HT1080 (cell line): Measurements from ENCODE around the gene FAM180B. TPM values are rescaled to one million over a fixed set of nuclear protein-coding genes. Genes with fewer than 3 reads are reported as not detected.
A peak's percentile ranks its signal among the peaks of the same experiment; 100 is the strongest.
"Not testable (repeated sequence)": the region's sequence is repeated elsewhere in the genome, so short reads cannot be mapped to it uniquely, and the experiment has no call there.

Experiments
- DNase-seq: peaks from one replicate; pipeline ENCODE4 v3.0.0-alpha.2; 2015; ENCODE audit warnings: low read depth
- total RNA-seq: library from RNA; depleted of rRNA; stranded (reverse); fragments of >200 nt; shearing (Covaris generic); gene quantifications from 2 replicates; pipeline ENCODE4 v1.2.3, GENCODE V29; 2014

Gene FAM180B
- total RNA-seq, 1 experiment from 2014 or later, result not detected

DNA sequence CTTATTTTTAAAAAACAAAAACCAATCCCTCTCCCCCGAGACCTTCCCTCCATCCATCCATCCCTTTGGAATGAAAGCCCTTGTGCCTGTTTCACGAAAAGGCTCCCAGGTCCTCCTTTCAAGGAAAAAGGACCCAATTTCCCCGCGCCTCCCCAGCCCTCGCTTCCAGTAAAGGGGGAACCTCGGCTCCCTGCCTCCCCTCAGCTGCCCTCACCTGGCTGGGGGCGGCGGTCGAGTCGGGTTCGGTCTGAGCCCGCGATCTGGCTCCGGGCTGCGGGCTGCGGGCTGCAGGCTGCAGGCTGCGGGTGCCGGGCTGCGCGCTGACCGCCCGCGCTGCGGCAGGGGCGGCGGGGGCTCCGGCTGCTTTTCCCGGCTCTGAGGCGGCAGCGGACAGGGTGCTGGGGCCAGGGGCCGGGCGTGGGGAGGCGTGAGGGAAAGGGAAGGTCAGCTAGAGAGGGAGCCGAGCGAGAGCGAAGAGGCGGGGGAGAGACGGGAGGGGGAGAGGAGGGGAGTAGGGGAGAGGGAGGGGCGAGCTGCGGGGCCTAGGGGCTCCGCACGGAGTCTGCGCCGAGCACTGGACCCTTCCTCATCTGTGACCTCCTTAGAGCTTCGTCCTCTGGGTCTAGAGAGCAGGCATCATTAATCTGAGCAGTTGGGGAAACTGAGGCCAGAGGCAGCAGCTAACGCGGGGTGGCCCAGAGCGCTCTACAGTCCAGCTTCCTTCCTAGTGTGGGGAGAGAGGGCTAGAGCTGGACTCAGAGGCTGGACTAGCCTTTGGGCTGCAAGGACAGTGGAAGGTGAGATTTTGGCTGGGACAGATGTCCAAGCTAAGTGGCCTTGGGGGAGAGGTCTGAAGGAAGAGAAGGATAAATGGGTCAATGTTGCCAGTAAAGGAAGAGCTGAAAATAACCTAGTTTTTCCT lies 7.7 kb downstream of the FAM180B start, which contains the start of gene C1QTNF4:
Gene C1QTNF4 (minus strand): TSS at position 478 of the 922 bp plus-strand sequence. CDS start 3,601 bp downstream, outside the sequence.
- no peak for DNase-seq

- DNase-seq, result no peak
These were observed 8.6 kb downstream of the FAM180B start for GRCh38 chr11:47595029-47595428.

GRCh38 chr11:47595967-47596366 lies 9.5 kb downstream of the FAM180B start:
- DNase-seq, result no peak

GRCh38 chr11:47599902-47600301 lies 13.4 kb downstream of the FAM180B start:
- DNase-seq, result no peak

DNA sequence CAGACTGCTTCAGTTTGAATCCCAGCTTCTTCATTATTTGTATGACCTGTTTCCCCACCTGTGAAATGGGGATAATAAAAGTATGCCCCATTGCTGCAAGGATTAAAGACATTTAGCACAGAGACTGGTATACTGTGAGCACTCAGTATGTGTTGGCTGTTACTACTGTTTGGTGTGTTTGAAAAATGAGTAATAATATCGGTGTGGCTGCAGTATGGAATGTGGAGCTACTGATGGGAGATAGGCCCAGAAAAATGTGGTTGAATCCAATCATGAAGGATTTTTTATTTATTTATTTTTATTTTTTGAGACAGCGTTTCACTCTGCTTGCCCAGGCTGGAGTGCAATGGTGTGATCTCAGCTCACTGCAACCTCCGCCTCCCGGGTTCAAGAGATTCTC lies 16.8 kb downstream of the FAM180B start:
- DNase-seq, result no peak

DNA sequence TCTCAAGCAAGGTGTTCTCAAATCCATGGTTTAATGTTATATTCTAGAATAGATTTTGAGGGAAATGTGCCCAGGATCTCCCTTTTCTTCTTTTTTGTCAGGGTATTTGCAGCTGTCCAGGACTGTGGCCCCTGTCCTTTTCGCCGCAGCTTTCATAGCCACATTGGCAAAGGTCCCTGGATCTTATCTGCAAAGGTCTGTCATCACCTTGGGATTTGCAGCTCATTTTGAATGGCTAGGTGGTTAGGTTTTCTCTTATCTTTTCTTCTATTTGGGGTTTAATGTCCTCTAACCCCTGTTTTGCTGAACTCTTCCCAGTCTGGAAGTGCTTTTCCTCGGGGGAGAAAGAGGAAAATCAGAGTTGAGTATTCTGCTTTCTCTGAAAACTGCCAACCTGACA lies 19.4 kb downstream of the FAM180B start:
- DNase-seq, result no peak

- DNase-seq, result no peak
These were observed 20.3 kb downstream of the FAM180B start for GRCh38 chr11:47606731-47607130.

GRCh38 chr11:47607380-47607779 lies 20.9 kb downstream of the FAM180B start:
- peak; percentile 64 for DNase-seq

DNA sequence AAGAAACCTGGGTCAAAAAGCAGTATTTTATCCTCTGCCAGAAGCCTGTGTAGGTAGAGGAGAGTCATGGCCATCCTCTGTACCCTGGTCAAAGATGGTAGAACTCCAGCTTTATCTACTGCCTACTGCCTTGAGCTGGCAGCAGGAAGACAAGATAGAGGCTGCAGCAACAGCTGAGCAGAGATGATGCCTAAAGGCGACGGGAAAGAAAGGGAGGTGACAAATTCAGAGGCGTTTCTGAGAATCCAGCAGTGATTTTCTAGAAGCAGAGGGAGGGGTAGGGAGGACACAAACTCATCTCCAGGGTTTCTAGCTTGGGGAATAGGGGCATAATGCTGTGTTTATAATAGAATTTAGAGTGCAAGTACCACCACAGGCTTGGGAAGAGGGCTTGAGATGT lies 23.2 kb downstream of the FAM180B start:
- DNase-seq, result no peak

DNA sequence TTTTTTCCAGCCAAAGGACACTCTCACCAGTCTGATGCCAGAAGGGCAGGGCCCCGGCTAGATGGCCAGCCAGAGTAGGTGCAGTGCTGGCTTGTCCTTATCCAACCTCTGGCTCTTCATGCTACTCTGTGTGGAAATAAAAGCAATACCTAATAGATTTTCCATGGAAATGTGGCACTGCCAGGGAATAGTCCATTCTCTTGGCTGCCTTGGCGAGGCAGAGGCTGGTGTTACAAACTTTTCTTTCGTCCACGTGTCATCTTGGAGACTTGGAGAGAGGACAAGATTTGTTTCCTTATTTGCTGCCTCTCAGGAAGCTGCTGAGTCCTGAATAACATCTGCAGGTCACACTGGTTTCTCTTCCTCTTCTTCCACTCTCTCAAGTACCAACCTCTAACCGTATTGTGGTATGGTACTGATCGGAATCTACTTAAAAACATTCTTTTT lies 24.9 kb downstream of the FAM180B start:
- no peak for DNase-seq

GRCh38 chr11:47615249-47615648 lies 28.8 kb downstream of the FAM180B start:
- DNase-seq, result no peak

DNA sequence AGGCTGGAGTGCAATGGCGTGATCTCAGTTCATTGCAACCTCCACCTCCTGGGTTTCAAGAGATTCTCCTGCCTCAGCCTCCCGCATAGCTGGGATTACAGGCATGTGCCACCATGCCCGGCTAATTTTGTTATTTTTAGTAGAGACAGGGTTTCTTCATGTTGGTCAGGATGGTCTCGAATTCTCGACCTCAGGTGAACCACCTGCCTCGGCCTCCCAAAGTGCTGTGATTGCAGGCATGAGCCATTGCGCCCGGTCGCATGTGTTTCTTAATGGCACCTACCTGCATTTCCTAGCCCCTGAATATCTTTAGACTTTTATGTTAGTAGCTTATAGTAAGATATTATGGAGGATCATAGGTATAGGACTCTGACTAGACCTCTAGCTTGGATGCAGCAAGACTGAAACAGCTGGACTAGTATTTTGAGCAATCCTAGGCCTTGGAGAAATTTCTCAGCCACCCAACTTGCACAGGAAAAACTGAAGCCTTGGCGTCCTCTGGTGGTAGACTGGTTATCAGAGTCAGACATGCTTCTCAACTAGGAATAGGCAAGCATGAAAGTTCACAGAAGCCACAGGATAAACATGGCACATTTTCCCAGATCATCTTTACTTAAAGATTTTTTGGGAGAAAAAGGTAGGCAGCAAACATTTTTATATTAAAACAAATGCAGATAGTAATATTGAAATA lies 30.4 kb downstream of the FAM180B start:
- DNase-seq, result peak; percentile 37

GRCh38 chr11:47617417-47617809 lies 30.9 kb downstream of the FAM180B start:
- DNase-seq, result no peak

- no peak for DNase-seq
These were observed 34.4 kb downstream of the FAM180B start for GRCh38 chr11:47620836-47621378.

DNA sequence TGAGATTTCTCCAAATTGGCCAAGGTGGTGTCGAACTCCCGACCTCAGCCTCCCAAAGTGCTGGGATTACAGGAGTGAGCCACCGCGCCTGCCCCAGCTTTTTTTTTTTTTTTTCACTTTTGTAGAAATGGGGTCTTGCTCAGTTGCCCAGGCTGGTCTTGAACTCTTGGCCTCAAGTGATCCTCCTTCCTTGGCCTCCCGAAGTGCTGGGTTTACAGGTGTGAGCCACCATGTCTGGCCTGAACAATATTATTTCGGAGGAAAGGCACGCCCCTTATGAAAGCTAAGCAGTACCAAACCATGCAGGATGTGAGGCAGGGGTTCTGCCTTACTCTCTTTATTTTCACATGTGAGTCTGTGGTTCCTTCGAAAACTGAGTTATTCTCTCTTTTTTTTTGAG lies 39.8 kb downstream of the FAM180B start:
- DNase-seq, result no peak

DNA sequence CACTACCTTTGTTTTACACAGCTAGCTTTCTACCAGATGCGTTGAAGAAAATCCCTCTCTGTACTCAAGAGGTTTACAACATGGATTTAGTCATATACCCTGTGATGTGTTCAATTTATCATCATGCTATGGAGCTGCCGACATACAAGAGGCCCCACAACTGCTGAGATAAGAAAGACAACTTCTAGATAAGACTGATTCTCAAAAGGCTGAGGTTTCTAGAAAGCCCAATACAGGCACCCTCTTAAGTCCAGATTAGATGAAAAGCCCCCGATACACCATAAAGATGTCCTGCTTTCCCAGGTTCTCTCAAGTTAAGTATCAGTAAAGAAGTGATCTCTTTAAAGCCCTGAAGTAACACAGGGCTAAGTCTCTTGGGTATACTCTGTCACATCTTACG lies 41.5 kb downstream of the FAM180B start:
- no peak for DNase-seq

DNA sequence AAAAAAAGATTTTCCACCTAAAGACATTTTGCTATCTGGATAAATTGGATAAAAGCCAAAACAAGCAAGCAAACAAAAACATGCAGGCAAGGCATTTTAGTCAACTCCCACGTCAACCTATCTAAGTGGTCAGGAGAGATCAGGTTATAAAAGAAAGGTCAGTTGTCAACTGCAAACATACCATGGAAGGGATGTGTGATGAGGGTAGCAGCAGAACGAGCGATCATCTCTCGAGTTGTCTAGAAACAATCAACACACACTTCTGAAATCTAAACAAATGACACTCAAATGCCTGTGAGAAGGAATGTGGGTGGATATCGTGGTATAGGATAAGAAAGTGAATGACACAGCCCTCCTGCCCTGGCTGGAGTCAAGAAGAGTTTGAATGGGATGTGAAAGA lies 45.0 kb downstream of the FAM180B start:
- DNase-seq, result no peak

GRCh38 chr11:47636331-47636730 lies 49.9 kb downstream of the FAM180B start:
- DNase-seq, result not testable (repeated sequence)
